GDM1 (cell line): ENCODE results near the gene ZNF784.
A peak's percentile ranks its signal among the peaks of the same experiment; 100 is the strongest.

Source experiments
- DNase-seq: peaks from one replicate; lab custom pipeline; 2025; lab: John Stamatoyannopoulos, UW

Gene ZNF784

DNA sequence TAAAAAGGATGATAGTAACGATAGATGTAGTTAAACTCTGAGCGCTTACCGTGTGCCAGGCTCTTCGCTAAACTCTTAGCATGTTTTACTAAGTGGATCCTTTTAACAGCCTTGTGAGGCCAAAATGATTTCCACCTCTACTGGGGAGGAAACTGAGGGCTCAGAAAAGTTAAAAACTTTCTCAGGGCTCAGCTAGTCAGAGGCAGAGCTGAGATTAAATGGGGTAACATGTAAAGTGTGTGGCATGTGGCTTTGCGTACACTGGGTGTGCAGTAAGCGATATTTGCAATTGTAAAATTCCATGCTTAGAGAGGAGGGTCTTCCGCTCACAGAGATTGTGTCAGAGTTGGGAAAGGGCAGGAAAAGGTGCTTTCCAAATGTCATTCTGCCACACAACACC is 32.2 kb upstream of the ZNF784 start:
- DNase-seq: no peak

- DNase-seq: no peak
Observed at GRCh38 chr19:55655648-55656040, 31.3 kb upstream of the ZNF784 start.

DNA sequence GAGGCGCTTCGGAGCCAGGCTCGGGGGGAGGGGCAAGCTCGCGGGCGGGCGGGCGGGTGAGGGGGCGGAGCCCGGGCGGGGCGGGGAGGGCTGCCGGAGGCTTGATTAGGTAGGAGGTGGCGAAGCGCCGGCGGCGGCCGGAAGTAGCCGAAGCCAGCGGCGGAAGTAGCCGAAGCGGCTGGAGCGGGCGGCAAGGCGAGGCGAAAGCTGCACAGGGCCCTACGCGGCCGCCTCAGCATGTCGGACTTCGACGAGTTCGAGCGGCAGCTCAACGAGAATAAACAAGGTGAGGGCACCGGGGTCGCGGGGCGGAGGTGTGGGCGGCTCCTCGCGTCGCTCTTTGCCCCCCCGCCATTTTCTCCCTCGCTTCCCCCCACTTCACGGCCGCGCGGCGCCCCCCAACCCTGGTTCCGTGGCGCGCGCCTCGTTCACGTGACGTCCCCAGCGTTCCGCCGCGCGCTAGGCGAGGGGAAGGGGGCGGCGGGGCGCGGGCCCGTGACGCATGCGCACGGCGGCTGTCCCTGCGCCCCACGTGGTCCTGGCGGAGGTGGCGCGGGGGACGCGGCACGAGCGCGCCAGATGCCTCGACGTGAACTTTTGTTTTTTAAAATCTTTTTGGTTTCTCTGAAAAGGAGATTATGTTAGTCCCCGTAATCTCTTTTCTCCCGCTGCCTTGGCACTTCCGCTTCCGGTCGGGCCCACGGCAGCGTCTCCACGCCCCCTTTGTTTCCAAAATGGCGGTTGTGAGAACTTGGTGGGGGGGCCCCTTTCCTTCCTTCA is 30.7 kb upstream of the ZNF784 start, which contains the start of gene U2AF2:
U2AF2 (plus strand) TSS at position 168 of the 780 bp plus-strand sequence; CDS start at position 238, 70 bp downstream.
- peak; percentile 91 for DNase-seq

- DNase-seq: peak; percentile 98
Observed at GRCh38 chr19:55654323-55654867, 30.0 kb upstream of the ZNF784 start.

DNA sequence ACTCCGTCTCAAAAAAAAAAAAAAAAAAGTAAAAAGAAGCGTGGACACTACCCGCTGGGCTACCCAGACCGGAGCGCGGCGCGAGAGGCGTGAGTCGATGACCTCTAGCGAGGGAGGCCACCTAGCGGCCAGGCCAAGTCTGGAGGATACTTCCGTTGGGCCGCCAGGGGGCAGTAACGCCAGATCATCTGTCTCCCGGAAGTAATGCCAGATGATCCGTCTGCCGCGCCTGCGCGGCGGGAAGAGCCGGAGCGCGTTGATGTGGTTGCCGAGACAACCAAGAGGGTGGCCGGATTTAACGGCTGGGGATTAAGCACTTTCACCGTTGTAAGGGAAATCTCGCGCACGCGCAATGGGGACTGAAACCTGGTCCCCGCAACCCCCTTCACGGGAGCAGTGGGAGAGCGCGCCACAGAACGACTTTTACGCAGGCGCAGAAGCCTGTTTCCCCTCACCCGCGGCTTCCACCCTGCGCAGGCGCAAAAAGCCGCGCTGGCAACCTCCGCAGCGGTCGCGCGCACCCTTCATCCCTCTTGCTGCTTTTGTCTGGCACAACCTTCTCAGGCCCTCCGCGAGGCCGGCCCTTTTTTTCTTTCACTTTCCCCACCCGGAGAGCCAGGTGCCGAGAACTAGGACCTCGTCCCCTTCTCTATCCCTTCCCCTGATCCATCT is 29.4 kb upstream of the ZNF784 start:
- DNase-seq: peak; percentile 96

GRCh38 chr19:55652311-55653128 is 28.2 kb upstream of the ZNF784 start:
- no peak for DNase-seq

DNA sequence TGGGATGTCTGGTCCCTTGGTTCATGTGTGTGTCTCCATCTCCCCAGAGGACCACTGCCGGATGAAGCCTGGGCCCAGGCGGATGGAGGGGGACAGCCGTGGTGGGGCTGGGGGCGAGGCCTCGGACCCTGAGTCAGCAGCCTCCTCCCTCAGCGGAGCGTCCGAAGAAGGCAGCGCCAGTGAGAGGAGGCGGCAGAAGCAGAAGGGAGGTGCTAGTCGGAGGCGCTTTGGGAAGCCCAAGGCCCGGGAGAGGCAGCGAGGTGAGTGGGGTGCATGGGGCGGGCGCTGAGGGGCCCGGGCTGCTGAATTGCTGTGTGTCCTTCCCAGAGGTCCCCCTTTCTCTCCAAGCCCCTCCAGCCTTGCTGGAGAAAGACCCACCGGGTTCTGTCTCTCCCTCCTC is 26.9 kb upstream of the ZNF784 start:
- no peak for DNase-seq

DNA sequence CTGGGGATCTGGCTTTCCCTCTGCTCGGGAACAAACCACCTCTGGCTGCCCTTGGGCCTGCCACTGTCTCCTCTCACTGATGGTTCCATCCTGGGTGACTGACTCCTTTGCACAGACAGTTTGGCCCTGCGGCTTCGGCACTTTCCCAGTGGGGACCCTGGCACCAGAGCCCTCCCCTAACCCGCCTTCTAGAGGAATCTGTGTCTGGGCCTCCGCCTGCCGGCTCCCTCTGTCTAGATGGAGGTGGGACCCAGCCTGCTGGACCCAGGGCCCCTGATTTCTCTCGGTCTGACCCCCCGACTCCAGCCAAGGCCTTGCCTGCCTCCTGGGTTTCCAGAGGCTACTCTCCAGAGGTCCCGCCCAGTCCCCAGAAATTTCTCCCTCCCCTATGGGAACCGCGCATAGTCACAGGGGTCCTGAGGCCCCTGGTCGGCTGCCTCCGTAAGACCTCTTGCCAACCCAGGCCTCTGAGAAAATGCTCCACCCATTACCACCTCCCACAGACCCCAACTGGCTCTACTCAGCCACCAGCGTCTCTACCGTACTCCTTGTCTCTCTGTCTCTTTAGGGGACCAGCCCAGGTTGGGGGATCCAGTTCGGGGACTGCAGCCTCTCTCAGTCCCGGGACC is 26.4 kb upstream of the ZNF784 start:
- no peak for DNase-seq

DNA sequence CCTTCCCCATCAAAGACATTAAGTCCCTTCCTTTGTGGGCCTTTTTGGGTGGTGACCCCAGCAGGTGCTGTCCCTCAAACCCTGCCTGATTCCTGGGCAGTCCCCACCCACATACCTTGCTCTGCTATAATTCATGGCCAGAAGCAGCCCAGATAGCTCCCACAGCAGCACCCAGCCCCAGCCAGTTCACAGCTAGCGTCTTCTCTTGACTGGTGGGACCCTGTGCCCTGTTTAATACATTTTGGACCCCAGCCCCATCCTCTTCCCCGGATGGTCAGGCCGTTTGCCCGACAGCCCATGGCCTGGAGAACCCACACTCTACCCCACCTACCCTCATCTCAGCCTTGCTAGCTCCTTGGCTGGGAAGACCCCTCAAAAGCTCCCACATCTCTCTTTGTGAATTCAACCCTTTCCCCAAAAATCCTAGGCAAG is 25.8 kb upstream of the ZNF784 start:
- DNase-seq: no peak

- no peak for DNase-seq
Observed at GRCh38 chr19:55649268-55650125, 25.1 kb upstream of the ZNF784 start.

DNA sequence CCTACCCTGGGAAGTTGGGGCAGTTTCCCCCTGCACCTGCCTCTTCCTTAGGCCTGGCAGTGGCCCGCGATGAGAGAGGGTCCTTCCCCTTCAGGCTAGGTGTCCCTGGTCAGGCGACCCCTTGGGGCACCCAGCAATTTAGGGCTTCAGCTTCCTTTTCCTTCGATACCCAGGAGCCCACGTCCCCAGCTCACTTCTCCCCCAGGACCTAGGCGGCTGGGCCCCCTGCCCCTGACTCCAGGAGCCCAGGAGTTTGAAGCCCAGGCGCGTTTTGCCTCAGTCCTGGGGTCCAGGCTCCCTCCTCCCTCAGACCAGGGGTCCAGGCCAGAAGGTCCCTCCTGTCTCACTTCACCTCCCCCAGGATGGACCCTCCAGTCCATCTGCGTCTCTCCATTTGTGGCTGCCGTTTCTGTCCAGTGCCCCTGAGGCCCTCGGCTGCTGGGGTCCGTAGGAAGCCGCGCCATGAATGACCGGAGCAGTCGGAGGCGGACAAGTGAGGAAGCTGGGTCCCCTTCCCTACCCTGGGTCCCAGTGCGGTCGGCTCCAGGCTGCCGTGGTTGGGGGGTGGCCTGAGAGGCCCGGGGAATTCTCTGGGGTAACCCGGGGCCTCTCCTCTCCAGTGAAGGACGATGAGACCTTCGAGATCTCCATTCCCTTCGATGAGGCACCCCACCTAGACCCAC is 24.4 kb upstream of the ZNF784 start:
- DNase-seq: no peak

DNA sequence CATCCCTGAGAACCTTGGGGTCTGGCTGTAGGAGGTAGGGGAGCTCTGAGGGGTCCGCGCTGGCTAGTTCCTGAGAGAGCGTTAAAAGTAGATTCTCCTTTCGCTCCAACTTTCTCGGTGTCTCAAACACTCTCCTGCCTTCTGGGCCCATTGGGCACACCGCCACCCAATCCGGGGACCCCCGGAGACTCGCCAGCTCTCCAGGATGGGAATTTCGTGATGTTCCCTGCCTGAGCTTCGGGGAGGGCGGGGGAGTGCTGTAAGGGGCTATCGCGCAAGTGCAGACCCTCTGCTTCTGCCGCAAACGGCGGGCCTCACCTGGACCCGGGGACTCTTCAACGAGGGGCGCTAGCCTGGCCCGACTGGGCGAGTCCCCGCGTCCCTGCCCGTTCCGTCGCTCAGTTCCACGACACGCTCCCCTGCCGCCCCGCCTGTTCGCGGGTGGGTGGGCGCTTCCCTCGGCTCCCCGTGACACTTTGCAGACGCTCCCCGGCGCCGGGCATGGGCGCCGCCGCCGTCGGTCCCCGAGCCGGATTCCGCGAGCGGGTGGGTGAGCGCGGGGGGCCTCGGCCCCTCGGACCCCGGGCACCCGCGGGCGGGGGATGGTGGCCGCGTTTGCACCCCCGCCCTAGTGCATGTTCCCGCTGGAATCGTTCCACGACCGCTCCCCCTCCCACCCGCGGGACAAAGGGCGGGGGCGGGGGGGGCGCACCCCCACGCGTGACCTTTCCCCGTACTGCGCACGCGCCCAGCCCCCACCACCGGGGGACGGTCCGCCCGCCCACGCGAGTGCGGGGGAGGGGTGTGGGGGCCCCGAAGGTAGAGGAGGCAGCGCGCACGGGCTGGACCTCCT is 23.6 kb upstream of the ZNF784 start, which contains the start of gene CCDC106:
CCDC106 (plus strand) TSS at position 481 of the 853 bp plus-strand sequence. CDS start 835 bp downstream, outside the sequence.
- DNase-seq: peak; percentile 67

DNA sequence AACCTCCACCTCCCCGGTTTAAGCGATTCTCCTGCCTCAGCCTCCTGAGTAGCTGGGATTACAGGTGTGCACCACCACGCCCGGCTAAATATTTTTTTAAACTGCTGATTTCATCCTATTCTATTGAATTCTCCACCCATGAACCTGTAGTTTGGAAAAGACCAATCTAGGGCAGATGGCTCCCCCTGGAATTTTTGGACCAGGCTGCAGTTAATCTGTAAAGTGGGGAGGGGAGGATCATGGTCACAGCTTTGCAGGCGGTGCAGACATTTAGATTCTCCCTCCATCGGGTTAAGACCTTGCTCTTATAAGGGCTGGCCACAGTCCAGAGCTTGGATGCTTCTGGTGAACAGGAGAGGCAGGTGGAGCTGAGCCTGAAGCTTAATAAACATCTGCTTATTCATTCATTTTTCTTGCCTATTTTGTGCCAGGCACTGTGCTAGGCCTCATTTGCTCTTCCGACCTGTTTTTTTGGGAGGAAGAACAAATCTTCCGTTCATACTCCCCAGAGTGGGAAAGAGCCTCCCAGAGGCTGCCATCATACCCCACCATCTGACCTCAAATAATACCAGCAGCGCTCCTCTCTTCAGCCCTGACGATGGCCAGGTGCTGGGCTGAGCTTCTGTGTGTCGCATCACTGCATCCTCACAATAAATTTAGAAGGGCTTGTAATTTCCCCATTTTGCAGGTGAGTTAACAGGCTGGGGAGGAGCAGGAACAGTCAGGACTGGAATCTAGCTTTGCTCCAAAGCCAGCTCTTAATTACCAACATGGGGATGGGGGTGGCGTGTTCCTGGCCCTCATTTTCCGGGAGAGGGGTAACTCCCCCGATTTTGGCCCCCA is 22.7 kb upstream of the ZNF784 start:
- no peak for DNase-seq

- DNase-seq: no peak
Observed at GRCh38 chr19:55645512-55645881, 21.1 kb upstream of the ZNF784 start.

- DNase-seq: no peak
Observed at GRCh38 chr19:55644842-55645511, 20.6 kb upstream of the ZNF784 start.

DNA sequence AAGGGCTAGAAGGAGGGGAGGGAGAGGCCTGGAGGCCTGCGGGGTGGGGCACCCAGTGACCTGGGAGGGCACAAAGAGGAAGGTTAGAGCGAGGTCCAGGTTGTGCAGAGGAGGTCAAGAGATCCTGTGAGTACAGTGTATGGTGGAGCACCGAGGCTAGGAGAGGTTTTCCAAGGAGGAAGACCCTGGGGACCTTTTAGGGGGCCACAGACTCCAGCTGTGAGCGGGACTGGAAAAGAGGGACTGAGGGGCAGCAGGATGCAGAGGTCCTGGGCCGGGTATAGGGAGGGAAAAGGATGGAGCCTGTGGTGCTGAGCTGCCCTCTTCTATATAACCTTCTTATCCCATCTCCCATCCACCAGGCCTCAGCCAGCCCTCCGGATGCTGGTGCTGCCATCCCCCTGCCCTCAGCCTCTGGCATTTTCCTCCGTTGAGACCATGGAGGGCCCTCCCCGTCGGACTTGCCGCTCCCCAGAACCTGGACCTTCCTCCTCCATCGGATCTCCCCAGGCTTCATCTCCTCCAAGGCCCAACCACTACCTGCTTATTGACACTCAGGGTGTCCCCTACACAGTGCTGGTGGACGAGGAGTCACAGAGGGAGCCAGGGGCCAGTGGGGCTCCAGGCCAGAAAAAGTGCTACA is 19.9 kb upstream of the ZNF784 start:
- no peak for DNase-seq

DNA sequence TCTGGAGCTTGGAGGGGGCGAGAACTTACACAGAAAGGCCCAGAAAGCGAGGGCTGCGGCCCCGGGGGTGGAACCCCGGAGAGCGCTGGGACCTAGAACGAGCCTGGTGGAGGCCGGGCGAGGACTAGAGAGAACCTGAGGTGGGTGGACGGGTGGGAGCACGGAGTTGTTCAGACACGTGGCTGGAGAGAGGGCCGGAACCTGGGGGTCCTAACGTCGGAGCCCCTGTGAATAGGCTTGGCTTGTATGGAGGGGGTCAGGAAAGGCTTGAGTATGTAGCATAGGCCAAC is 19.5 kb upstream of the ZNF784 start:
- DNase-seq: no peak
